ENCODE data around the gene PSTPIP1. TPM values are rescaled to one million over a fixed set of nuclear protein-coding genes. Genes with fewer than 3 reads are reported as not detected.

PSTPIP1 gene
- polyA plus RNA-seq, 1 donor (not counting 4 experiments of a cell fraction or from before 2014, with no cell fraction given), result 9.6 TPM

- H3K4me1 ChIP-seq (ENCODE audit: control insufficient read depth, extremely low read depth, insufficient read depth, low read length), result peaks cover 8% of the 10 kb centered on the region
- no peak overlapping the region for H2AFZ ChIP-seq (ENCODE audit: control insufficient read depth, low read length)
- H3K9me3 ChIP-seq (ENCODE audit: control insufficient read depth, low read depth, low read length), result no peaks in the 10 kb centered on the region
- H3K27ac ChIP-seq (ENCODE audit: control insufficient read depth, insufficient read depth, low read length), result no peak overlapping the region
- no peak overlapping the region for H3K9ac ChIP-seq (ENCODE audit: control insufficient read depth, extremely low read depth, insufficient read depth, low read length)
- no peaks in the 10 kb centered on the region for H3K27me3 ChIP-seq (ENCODE audit: control insufficient read depth, extremely low read depth, insufficient read depth, low read length)
- H3K4me3 ChIP-seq (ENCODE audit: control insufficient read depth in 2 of 3, extremely low read depth in 1 of 3, insufficient read depth in 2 of 3, low read depth in 1 of 3, low read length in 3 of 3), result no peak overlapping the region
- FAIRE-seq, result no peak
- no peaks in the 10 kb centered on the region for H3K9me1 ChIP-seq (ENCODE audit: control insufficient read depth, extremely low read depth, insufficient read depth, low read length)
- TF ChIP-seq EZH2 (IDR thresholded peaks at IDR 0.05; ENCODE audit: low read length) (no peak), CTCF (optimal IDR thresholded peaks at IDR 0.05 in 1 of 3, IDR thresholded peaks at IDR 0.05 in 1 of 3, conservative IDR thresholded peaks at IDR 0.05 in 1 of 3; ENCODE audit: extremely low read depth in 1 of 3, insufficient read depth in 2 of 3, low read length in 3 of 3) (no peak)
- no peak overlapping the region for H3K4me2 ChIP-seq (ENCODE audit: control insufficient read depth, extremely low read depth, insufficient read depth, low read depth, low read length)
- DNase-seq (ENCODE audit: low read depth, low spot score), result no peak
- H4K20me1 ChIP-seq (ENCODE audit: control insufficient read depth, extremely low read depth, insufficient read depth, low read length), result no peaks in the 10 kb centered on the region
- H3K79me2 ChIP-seq (ENCODE audit: control insufficient read depth, insufficient read depth, low read length), result peaks cover 17% of the 10 kb centered on the region
- peaks cover 0 to 6% of the 10 kb centered on the region in 2 experiments for H3K36me3 ChIP-seq (ENCODE audit: control insufficient read depth in 2 of 2, extremely low read depth in 1 of 2, insufficient read depth in 2 of 2, low read length in 2 of 2)
- dilution Hi-C loops (cut with MboI; ENCODE audit: extremely low pct_ligation_motif_present, low sequenced_read_pairs), result no loop called here
These were observed 7.0 kb downstream of the PSTPIP1 start for GRCh38 chr15:77001966-77002365.

- H3K79me2 ChIP-seq (ENCODE audit: control insufficient read depth, insufficient read depth, low read length), result peaks cover 17% of the 10 kb centered on the region
- no peak overlapping the region for H3K4me3 ChIP-seq (ENCODE audit: control insufficient read depth in 2 of 3, extremely low read depth in 1 of 3, insufficient read depth in 2 of 3, low read depth in 1 of 3, low read length in 3 of 3)
- no peak overlapping the region for H3K27ac ChIP-seq (ENCODE audit: control insufficient read depth, insufficient read depth, low read length)
- H3K4me2 ChIP-seq (ENCODE audit: control insufficient read depth, extremely low read depth, insufficient read depth, low read depth, low read length), result no peak overlapping the region
- FAIRE-seq, result no peak
- dilution Hi-C loops (cut with MboI; ENCODE audit: extremely low pct_ligation_motif_present, low sequenced_read_pairs), result no loop called here
- TF ChIP-seq EZH2 (IDR thresholded peaks at IDR 0.05; ENCODE audit: low read length) (no peak), CTCF (optimal IDR thresholded peaks at IDR 0.05 in 1 of 3, IDR thresholded peaks at IDR 0.05 in 1 of 3, conservative IDR thresholded peaks at IDR 0.05 in 1 of 3; ENCODE audit: extremely low read depth in 1 of 3, insufficient read depth in 2 of 3, low read length in 3 of 3) (no peak)
- DNase-seq (ENCODE audit: low read depth, low spot score), result no peak
- H4K20me1 ChIP-seq (ENCODE audit: control insufficient read depth, extremely low read depth, insufficient read depth, low read length), result no peaks in the 10 kb centered on the region
- H3K4me1 ChIP-seq (ENCODE audit: control insufficient read depth, extremely low read depth, insufficient read depth, low read length), result peaks cover 3% of the 10 kb centered on the region
- peaks cover 0 to 6% of the 10 kb centered on the region in 2 experiments for H3K36me3 ChIP-seq (ENCODE audit: control insufficient read depth in 2 of 2, extremely low read depth in 1 of 2, insufficient read depth in 2 of 2, low read length in 2 of 2)
- H3K27me3 ChIP-seq (ENCODE audit: control insufficient read depth, extremely low read depth, insufficient read depth, low read length), result no peaks in the 10 kb centered on the region
- H3K9me3 ChIP-seq (ENCODE audit: control insufficient read depth, low read depth, low read length), result no peaks in the 10 kb centered on the region
- no peaks in the 10 kb centered on the region for H3K9me1 ChIP-seq (ENCODE audit: control insufficient read depth, extremely low read depth, insufficient read depth, low read length)
- H2AFZ ChIP-seq (ENCODE audit: control insufficient read depth, low read length), result no peak overlapping the region
- H3K9ac ChIP-seq (ENCODE audit: control insufficient read depth, extremely low read depth, insufficient read depth, low read length), result no peak overlapping the region
These were observed 7.5 kb downstream of the PSTPIP1 start for GRCh38 chr15:77002436-77002835.
